GM12873 (cell line): Measurements from ENCODE around the gene PIF1.

ENCODE experiments used
- CTCF ChIP-seq: IDR thresholded peaks from 2 replicates; pipeline ENCODE4 v1.5.1; 2012; ENCODE audit warnings: low read depth, mild to moderate bottlenecking, moderate library complexity, low read length, control low read depth; ENCODE audit not compliant: insufficient read depth; ENCODE audit errors: missing control alignments

The PIF1 gene

GRCh38 chr15:64854526-64854925 lies 29.1 kb upstream of the PIF1 start:
- TF ChIP-seq CTCF: no peak

DNA sequence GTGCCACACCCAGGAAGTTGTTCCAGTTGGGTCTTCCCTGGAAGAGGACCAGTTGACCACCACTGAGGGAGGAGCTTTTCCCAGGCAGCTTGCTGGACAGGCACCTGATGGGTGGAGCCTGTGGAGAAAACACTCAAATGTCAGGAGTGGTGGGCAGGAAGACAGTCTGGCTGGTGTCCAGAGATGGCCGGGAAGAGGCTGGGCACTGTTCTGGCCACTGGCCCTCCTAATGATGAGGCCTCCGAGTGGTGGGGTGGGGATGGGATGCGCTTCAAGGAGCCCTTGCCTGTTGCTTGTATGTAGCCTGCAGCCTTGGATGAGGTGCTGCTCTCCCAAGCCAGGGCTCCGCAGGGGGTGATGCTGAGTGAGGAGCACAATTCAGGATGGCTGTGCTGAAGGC lies 28.6 kb upstream of the PIF1 start:
- no peak for TF ChIP-seq CTCF

DNA sequence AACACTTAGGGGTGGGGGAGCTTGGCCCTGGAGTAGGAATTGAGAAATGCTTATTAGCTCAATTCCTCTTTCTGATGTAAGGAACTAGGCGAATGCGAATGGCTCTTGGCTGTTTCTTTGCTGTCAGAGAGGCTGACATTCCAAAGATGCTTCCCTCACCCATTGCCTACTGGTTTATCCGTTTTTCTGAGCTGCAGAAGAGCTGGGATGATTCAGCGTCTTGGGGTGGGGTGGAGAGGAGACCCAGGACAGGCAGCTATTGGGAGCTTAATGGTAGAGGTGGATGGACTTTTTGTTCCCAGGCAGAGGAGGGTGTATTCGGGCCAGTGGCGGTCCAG lies 26.0 kb upstream of the PIF1 start:
- no peak for TF ChIP-seq CTCF

DNA sequence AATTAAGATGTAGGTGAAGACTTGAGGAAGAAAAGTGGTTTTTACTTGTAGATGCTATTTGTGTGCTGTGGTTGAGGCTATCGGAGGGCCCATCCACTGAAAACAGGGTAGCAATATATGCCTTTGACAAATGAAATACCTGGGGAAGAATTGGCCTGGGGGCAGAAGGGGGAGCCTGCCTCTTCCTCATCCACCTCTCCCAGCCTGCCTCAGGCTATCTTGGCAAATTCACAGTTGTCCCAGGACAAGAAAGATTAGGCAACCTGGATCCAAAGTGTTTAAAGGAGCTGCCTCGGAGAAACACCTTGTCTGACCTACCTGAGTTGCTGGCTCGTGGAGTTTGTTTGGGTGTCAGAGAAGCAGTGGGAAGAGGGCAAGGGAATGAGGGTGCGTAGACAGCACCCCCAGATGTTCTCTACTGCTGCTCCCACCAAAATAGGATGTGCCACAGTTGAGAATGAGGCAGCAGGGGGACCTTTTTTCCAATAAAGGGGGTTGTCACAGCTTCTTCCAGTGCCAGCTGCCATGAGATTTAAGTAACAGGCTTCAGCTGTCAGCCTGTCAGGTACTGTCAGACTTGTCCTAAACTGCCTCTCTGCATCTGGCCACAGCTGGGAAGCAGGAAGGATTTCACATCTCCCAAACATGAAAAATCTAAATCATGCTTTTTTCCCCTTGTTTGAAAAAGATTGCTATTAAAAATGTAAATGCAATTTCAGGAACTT lies 25.5 kb upstream of the PIF1 start:
- no peak for TF ChIP-seq CTCF

GRCh38 chr15:64847876-64848716 lies 22.6 kb upstream of the PIF1 start:
- TF ChIP-seq CTCF: no peak

- TF ChIP-seq CTCF: no peak
These were observed 22.0 kb upstream of the PIF1 start for GRCh38 chr15:64847448-64847847.

DNA sequence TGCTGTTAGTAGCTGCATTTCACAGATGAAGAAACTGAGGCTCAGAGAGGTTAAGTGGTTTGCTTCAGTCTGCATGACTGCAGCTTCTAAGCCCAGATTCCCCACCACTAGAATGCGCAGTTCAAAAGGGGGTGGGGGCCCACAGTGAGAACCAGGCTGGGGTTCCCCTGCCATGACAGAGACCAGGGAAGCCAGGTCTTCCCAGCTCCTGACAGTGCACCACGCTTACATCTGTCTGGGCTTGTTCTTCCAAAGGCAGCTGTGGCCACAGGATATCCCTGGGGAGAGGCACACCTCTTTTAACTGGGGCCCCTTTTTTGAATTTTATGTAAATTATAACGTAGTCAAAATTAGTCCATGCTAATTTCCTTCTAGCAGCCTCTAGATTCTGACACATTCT lies 21.6 kb upstream of the PIF1 start:
- TF ChIP-seq CTCF: no peak
